ENCODE measurements around the gene HOXB1. TPM values are rescaled to one million over a fixed set of nuclear protein-coding genes. Genes with fewer than 3 reads are reported as not detected.
A peak's percentile ranks its signal among the peaks of the same experiment; 100 is the strongest.

Gene HOXB1
- total RNA-seq, 2 experiments from 2014 or later = not detected

GRCh38 chr17:48528153-48528935, 2.5 kb downstream of the HOXB1 start:
- Mint-ChIP-seq H3K9me3 (no peaks in the 10 kb centered on the region), H3K27me3 (peaks cover 47% of the 10 kb centered on the region), H3K4me1 (peaks cover 4% of the 10 kb centered on the region), H3K27ac (peak overlapping the region; percentile 45), H3K4me3 (no peak overlapping the region), H3K36me3 (no peaks in the 10 kb centered on the region)
- no peak for DNase-seq

GRCh38 chr17:48527547-48527932, 3.3 kb downstream of the HOXB1 start:
- H3K36me3 Mint-ChIP-seq = no peaks in the 10 kb centered on the region
- DNase-seq = no peak
- H3K4me1 Mint-ChIP-seq = peaks cover 4% of the 10 kb centered on the region
- H3K27ac Mint-ChIP-seq = no peak overlapping the region
- peaks cover 51% of the 10 kb centered on the region for H3K27me3 Mint-ChIP-seq
- no peak overlapping the region for H3K4me3 Mint-ChIP-seq
- no peaks in the 10 kb centered on the region for H3K9me3 Mint-ChIP-seq

- Mint-ChIP-seq H3K27me3 (peaks cover 57% of the 10 kb centered on the region), H3K4me3 (no peak overlapping the region), H3K4me1 (peaks cover 4% of the 10 kb centered on the region), H3K27ac (no peak overlapping the region), H3K36me3 (no peaks in the 10 kb centered on the region), H3K9me3 (no peaks in the 10 kb centered on the region)
- no peak for DNase-seq
These were observed 3.9 kb downstream of the HOXB1 start for GRCh38 chr17:48526608-48527546.

- H3K27me3 Mint-ChIP-seq = peaks cover 73% of the 10 kb centered on the region
- no peak for DNase-seq
- no peaks in the 10 kb centered on the region for H3K4me1 Mint-ChIP-seq
- no peaks in the 10 kb centered on the region for H3K36me3 Mint-ChIP-seq
- no peak overlapping the region for H3K4me3 Mint-ChIP-seq
- H3K27ac Mint-ChIP-seq = no peak overlapping the region
- no peaks in the 10 kb centered on the region for H3K9me3 Mint-ChIP-seq
These were observed 7.8 kb downstream of the HOXB1 start for GRCh38 chr17:48523010-48523409.

- Mint-ChIP-seq H3K4me3 (no peak overlapping the region), H3K4me1 (no peaks in the 10 kb centered on the region), H3K36me3 (no peaks in the 10 kb centered on the region), H3K9me3 (no peaks in the 10 kb centered on the region), H3K27me3 (peaks cover 76% of the 10 kb centered on the region), H3K27ac (no peak overlapping the region)
- no peak for DNase-seq
These were observed 8.7 kb downstream of the HOXB1 start for GRCh38 chr17:48522031-48522653.

GRCh38 chr17:48520631-48521079, 10.2 kb downstream of the HOXB1 start:
- Mint-ChIP-seq H3K4me1 (no peaks in the 10 kb centered on the region), H3K27me3 (peaks cover 74% of the 10 kb centered on the region), H3K27ac (no peak overlapping the region), H3K9me3 (no peaks in the 10 kb centered on the region), H3K36me3 (no peaks in the 10 kb centered on the region), H3K4me3 (no peak overlapping the region)
- no peak for DNase-seq

- H3K4me3 Mint-ChIP-seq = no peak overlapping the region
- no peak overlapping the region for H3K27ac Mint-ChIP-seq
- no peaks in the 10 kb centered on the region for H3K36me3 Mint-ChIP-seq
- H3K9me3 Mint-ChIP-seq = no peaks in the 10 kb centered on the region
- DNase-seq = no peak
- peaks cover 71% of the 10 kb centered on the region for H3K27me3 Mint-ChIP-seq
- H3K4me1 Mint-ChIP-seq = peaks cover under 1% of the 10 kb centered on the region
These were observed 11.4 kb downstream of the HOXB1 start for GRCh38 chr17:48519427-48519826.

- H3K9me3 Mint-ChIP-seq = no peaks in the 10 kb centered on the region
- no peak for DNase-seq
- H3K4me1 Mint-ChIP-seq = peaks cover 19% of the 10 kb centered on the region
- peaks cover 55% of the 10 kb centered on the region for H3K27me3 Mint-ChIP-seq
- H3K27ac Mint-ChIP-seq = no peak overlapping the region
- peaks cover 5% of the 10 kb centered on the region for H3K36me3 Mint-ChIP-seq
- H3K4me3 Mint-ChIP-seq = no peak overlapping the region
These were observed 13.3 kb downstream of the HOXB1 start for GRCh38 chr17:48517478-48517877.

GRCh38 chr17:48515925-48516900, 14.6 kb downstream of the HOXB1 start:
- peaks cover 45% of the 10 kb centered on the region for H3K27me3 Mint-ChIP-seq
- no peak for DNase-seq
- no peak overlapping the region for H3K4me3 Mint-ChIP-seq
- no peak overlapping the region for H3K27ac Mint-ChIP-seq
- peaks cover 28% of the 10 kb centered on the region for H3K4me1 Mint-ChIP-seq
- H3K9me3 Mint-ChIP-seq = no peaks in the 10 kb centered on the region
- peaks cover 5% of the 10 kb centered on the region for H3K36me3 Mint-ChIP-seq

GRCh38 chr17:48514477-48514876, 16.3 kb downstream of the HOXB1 start:
- Mint-ChIP-seq H3K4me1 (peaks cover 37% of the 10 kb centered on the region), H3K36me3 (peaks cover 5% of the 10 kb centered on the region), H3K4me3 (no peak overlapping the region), H3K27me3 (peaks cover 29% of the 10 kb centered on the region), H3K27ac (no peak overlapping the region), H3K9me3 (no peaks in the 10 kb centered on the region)
- no peak for DNase-seq

- Mint-ChIP-seq H3K27me3 (peaks cover 27% of the 10 kb centered on the region), H3K9me3 (no peaks in the 10 kb centered on the region), H3K4me1 (peaks cover 37% of the 10 kb centered on the region), H3K4me3 (no peak overlapping the region), H3K36me3 (peaks cover 5% of the 10 kb centered on the region), H3K27ac (peak overlapping the region; percentile 78)
- DNase-seq = no peak
These were observed 16.9 kb downstream of the HOXB1 start for GRCh38 chr17:48513666-48514455.

GRCh38 chr17:48513097-48513496, 17.7 kb downstream of the HOXB1 start:
- H3K9me3 Mint-ChIP-seq = no peaks in the 10 kb centered on the region
- peaks cover 37% of the 10 kb centered on the region for H3K4me1 Mint-ChIP-seq
- H3K27me3 Mint-ChIP-seq = peaks cover 35% of the 10 kb centered on the region
- peaks cover 5% of the 10 kb centered on the region for H3K36me3 Mint-ChIP-seq
- peak overlapping the region; percentile 58 for H3K4me3 Mint-ChIP-seq
- H3K27ac Mint-ChIP-seq = peak overlapping the region; percentile 78
- peak; percentile 24 for DNase-seq

- peak; percentile 18 for DNase-seq
- Mint-ChIP-seq H3K4me3 (peak overlapping the region; percentile 16), H3K27ac (peak overlapping the region; percentile 81)
These were observed 19.8 kb downstream of the HOXB1 start for GRCh38 chr17:48510761-48511604.

More at GRCh38 chr17:48510761-48511604, 19.8 kb downstream of the HOXB1 start:
- Mint-ChIP-seq H3K27me3 (peaks cover 25% of the 10 kb centered on the region), H3K4me1 (peaks cover 43% of the 10 kb centered on the region), H3K9me3 (no peaks in the 10 kb centered on the region), H3K36me3 (peaks cover 5% of the 10 kb centered on the region)

Data from activated naive CD8-positive, alpha-beta T cell treated with anti-CD3 and anti-CD28 coated beads for 36 hours (primary cell).